HepG2 (cell line): ENCODE data around the gene MNX1.

Source experiments
- IRX3 ChIP-seq: sonication (generic); formaldehyde crosslinking; IDR thresholded peaks from 2 replicates; pipeline ENCODE4 v1.8.1; 2023; ENCODE audit warnings: mild to moderate bottlenecking, low read depth, missing genetic modification reagents, borderline replicate concordance
- MAZ ChIP-seq, 2 experiments: sonication (generic) in 1 of 2; formaldehyde crosslinking in 1 of 2; IDR thresholded peaks; 2 replicates each; pipeline versions ENCODE4 v1.5.0 to v1.6.1; 2012 to 2020; ENCODE audit warnings: low read depth in 2 of 2, mild to moderate bottlenecking in 2 of 2, borderline replicate concordance in 1 of 2, improper control_type of control experiment in 1 of 2, low read length in 1 of 2, missing genetic modification reagents in 1 of 2, moderate library complexity in 1 of 2
- MYC ChIP-seq: sonication (generic); formaldehyde crosslinking; IDR thresholded peaks from 2 replicates; pipeline ENCODE4 v1.9.0; 2021; ENCODE audit warnings: missing genetic modification reagents, borderline replicate concordance
- NR2C2 ChIP-seq: sonication (generic); formaldehyde crosslinking; IDR thresholded peaks from 2 replicates; pipeline ENCODE4 v1.4.0; 2020; ENCODE audit warnings: missing genetic modification reagents, mild to moderate bottlenecking, moderate library complexity, borderline replicate concordance
- TAF1 ChIP-seq: sonication (generic); formaldehyde crosslinking; IDR thresholded peaks from 2 replicates; pipeline ENCODE4 v1.4.0; 2020; ENCODE audit warnings: missing genetic modification reagents
- ZSCAN12 ChIP-seq: sonication (generic); formaldehyde crosslinking; IDR thresholded peaks from 2 replicates; pipeline ENCODE4 v1.9.0; 2021; ENCODE audit warnings: mild to moderate bottlenecking, missing genetic modification reagents
- TF ChIP-seq, protein P1 (sequence below): conservative IDR thresholded peaks from 2 replicates; pipeline ENCODE4 v1.6.1; 2018; ENCODE audit warnings: missing genetic modification reagents
- TF ChIP-seq, protein P2 (sequence below): sonication (generic); formaldehyde crosslinking; conservative IDR thresholded peaks from 2 replicates; pipeline ENCODE4 v1.4.0; 2020; ENCODE audit warnings: missing genetic modification reagents
- TF ChIP-seq, protein P3 (sequence below): sonication (generic); formaldehyde crosslinking; IDR thresholded peaks from 2 replicates; pipeline ENCODE4 v1.5.0; 2020; ENCODE audit warnings: mild to moderate bottlenecking, missing genetic modification reagents, moderate library complexity
- TF ChIP-seq, protein P4 (sequence below): sonication (generic); formaldehyde crosslinking; IDR thresholded peaks from 2 replicates; pipeline ENCODE4 v1.4.0; 2020; ENCODE audit warnings: low read depth, missing genetic modification reagents

DNA sequence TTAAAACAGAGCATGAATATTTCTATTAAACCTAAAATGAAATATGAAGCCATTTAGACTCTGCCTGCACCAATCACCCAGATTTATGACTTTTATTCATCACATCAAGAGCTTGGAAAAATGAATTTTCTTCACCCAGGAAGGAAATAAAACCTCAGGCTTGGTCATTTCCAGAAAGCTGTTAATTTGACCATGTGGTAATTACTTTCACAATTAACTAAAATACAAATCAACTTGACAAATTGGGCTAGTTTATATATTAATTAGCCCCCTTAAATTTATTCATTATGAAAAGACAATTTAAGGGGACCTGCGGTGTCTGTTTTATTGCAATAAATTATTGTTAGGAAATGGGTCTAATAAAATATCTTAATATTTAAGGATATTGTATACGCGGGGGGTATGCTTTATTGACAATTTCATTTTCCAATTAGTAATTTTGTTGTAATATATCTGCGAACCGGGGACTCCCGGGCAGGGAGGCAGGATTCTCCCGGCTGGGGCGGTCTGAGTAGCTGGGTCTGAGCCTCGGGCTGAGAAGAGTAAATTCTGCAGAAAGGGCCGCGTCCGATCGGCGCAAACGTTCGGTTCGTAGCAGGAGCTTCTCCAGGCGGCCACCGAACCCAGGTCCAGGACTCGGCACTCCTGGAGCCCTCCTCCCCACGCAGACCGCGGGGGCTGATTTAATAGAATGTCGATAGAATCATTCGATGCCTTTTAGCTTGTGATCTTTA lies 9.4 kb upstream of the MNX1 start:
- TF ChIP-seq, protein P1, sequence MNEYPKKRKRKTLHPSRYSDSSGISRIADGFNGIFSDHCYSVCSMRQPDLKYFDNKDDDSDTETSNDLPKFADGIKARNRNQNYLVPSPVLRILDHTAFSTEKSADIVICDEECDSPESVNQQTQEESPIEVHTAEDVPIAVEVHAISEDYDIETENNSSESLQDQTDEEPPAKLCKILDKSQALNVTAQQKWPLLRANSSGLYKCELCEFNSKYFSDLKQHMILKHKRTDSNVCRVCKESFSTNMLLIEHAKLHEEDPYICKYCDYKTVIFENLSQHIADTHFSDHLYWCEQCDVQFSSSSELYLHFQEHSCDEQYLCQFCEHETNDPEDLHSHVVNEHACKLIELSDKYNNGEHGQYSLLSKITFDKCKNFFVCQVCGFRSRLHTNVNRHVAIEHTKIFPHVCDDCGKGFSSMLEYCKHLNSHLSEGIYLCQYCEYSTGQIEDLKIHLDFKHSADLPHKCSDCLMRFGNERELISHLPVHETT (CRISPR knock-in tag), result no peak
- TF ChIP-seq, protein P2, sequence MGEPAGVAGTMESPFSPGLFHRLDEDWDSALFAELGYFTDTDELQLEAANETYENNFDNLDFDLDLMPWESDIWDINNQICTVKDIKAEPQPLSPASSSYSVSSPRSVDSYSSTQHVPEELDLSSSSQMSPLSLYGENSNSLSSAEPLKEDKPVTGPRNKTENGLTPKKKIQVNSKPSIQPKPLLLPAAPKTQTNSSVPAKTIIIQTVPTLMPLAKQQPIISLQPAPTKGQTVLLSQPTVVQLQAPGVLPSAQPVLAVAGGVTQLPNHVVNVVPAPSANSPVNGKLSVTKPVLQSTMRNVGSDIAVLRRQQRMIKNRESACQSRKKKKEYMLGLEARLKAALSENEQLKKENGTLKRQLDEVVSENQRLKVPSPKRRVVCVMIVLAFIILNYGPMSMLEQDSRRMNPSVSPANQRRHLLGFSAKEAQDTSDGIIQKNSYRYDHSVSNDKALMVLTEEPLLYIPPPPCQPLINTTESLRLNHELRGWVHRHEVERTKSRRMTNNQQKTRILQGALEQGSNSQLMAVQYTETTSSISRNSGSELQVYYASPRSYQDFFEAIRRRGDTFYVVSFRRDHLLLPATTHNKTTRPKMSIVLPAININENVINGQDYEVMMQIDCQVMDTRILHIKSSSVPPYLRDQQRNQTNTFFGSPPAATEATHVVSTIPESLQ (CRISPR knock-in tag), result no peak
- TF ChIP-seq IRX3 (CRISPR knock-in tag) (no peak), ZSCAN12 (CRISPR knock-in tag) (no peak), MYC (no peak), MAZ (IDR thresholded peaks at IDR 0.05; ENCODE audit: borderline replicate concordance, low read depth, low read length) (no peak), MAZ (CRISPR knock-in tag; IDR thresholded peaks at IDR 0.05; ENCODE audit: low read depth) (no peak), TAF1 (CRISPR knock-in tag) (no peak), NR2C2 (no peak)
- TF ChIP-seq, protein P3, sequence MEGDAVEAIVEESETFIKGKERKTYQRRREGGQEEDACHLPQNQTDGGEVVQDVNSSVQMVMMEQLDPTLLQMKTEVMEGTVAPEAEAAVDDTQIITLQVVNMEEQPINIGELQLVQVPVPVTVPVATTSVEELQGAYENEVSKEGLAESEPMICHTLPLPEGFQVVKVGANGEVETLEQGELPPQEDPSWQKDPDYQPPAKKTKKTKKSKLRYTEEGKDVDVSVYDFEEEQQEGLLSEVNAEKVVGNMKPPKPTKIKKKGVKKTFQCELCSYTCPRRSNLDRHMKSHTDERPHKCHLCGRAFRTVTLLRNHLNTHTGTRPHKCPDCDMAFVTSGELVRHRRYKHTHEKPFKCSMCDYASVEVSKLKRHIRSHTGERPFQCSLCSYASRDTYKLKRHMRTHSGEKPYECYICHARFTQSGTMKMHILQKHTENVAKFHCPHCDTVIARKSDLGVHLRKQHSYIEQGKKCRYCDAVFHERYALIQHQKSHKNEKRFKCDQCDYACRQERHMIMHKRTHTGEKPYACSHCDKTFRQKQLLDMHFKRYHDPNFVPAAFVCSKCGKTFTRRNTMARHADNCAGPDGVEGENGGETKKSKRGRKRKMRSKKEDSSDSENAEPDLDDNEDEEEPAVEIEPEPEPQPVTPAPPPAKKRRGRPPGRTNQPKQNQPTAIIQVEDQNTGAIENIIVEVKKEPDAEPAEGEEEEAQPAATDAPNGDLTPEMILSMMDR (CRISPR knock-in tag), result no peak
- TF ChIP-seq, protein P4, sequence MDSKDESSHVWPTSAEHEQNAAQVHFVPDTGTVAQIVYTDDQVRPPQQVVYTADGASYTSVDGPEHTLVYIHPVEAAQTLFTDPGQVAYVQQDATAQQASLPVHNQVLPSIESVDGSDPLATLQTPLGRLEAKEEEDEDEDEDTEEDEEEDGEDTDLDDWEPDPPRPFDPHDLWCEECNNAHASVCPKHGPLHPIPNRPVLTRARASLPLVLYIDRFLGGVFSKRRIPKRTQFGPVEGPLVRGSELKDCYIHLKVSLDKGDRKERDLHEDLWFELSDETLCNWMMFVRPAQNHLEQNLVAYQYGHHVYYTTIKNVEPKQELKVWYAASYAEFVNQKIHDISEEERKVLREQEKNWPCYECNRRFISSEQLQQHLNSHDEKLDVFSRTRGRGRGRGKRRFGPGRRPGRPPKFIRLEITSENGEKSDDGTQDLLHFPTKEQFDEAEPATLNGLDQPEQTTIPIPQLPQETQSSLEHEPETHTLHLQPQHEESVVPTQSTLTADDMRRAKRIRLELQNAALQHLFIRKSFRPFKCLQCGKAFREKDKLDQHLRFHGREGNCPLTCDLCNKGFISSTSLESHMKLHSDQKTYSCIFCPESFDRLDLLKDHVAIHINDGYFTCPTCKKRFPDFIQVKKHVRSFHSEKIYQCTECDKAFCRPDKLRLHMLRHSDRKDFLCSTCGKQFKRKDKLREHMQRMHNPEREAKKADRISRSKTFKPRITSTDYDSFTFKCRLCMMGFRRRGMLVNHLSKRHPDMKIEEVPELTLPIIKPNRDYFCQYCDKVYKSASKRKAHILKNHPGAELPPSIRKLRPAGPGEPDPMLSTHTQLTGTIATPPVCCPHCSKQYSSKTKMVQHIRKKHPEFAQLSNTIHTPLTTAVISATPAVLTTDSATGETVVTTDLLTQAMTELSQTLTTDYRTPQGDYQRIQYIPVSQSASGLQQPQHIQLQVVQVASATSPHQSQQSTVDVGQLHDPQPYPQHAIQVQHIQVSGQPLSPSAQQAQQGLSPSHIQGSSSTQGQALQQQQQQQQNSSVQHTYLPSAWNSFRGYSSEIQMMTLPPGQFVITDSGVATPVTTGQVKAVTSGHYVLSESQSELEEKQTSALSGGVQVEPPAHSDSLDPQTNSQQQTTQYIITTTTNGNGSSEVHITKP (CRISPR knock-in tag), result no peak
